HAP-1 (cell line): ENCODE measurements around the gene MARCHF2.
"Not testable (repeated sequence)": the region's sequence is repeated elsewhere in the genome, so short reads cannot be mapped to it uniquely, and the experiment has no call there.

Source experiments
- DNase-seq, 2 experiments: peaks; one replicate each; pipeline ENCODE4 v3.0.0-alpha.2; 2016 to 2020; ENCODE audit warnings: low spot score in 2 of 2
- H3K27me3 ChIP-seq: fragments of 250-450 bp; sonication (Bioruptor Pico); 2 replicates; pipeline ENCODE4 v1.5.1; 2020; ENCODE audit warnings: low read depth, mild to moderate bottlenecking, moderate library complexity
- H3K36me3 ChIP-seq: fragments of 250-450 bp; sonication (Bioruptor Pico); replicated peaks from 2 replicates; pipeline ENCODE4 v1.5.1; 2020; ENCODE audit warnings: mild to moderate bottlenecking
- H3K4me1 ChIP-seq: fragments of 250-450 bp; sonication (Bioruptor Pico); 2 replicates; pipeline ENCODE4 v1.5.1; 2020; ENCODE audit warnings: mild to moderate bottlenecking
- H3K4me3 ChIP-seq: fragments of 250-450 bp; sonication (Bioruptor Pico); 2 replicates; pipeline ENCODE4 v1.5.1; 2020; ENCODE audit warnings: mild to moderate bottlenecking, moderate library complexity
- H3K9me3 ChIP-seq: fragments of 250-450 bp; sonication (Bioruptor Pico); 2 replicates; pipeline ENCODE4 v1.5.1; 2020; ENCODE audit warnings: mild to moderate bottlenecking, moderate library complexity
- in situ Hi-C: fragments of 300-500 bp; cut with MboI; formaldehyde crosslinking; loops from 3 replicates; pipeline ENCODE4 v1.14.3; 2020; ENCODE audit warnings: low sequenced_read_pairs, inconsistent platforms, mixed read lengths

MARCHF2 gene

GRCh38 chr19:8379156-8379891, 33.8 kb upstream of the MARCHF2 start:
- H3K27me3 ChIP-seq, H3K36me3 ChIP-seq, in situ Hi-C loops, H3K9me3 ChIP-seq, H3K4me3 ChIP-seq, DNase-seq, H3K4me1 ChIP-seq: not testable (repeated sequence)

GRCh38 chr19:8384569-8384968, 28.5 kb upstream of the MARCHF2 start:
- in situ Hi-C loops, H3K27me3 ChIP-seq, H3K36me3 ChIP-seq, H3K9me3 ChIP-seq, H3K4me1 ChIP-seq, H3K4me3 ChIP-seq, DNase-seq: not testable (repeated sequence)

GRCh38 chr19:8385103-8385502, 28.0 kb upstream of the MARCHF2 start:
- H3K36me3 ChIP-seq, in situ Hi-C loops, H3K9me3 ChIP-seq, H3K4me3 ChIP-seq, DNase-seq, H3K27me3 ChIP-seq, H3K4me1 ChIP-seq: not testable (repeated sequence)

- H3K27me3 ChIP-seq, H3K9me3 ChIP-seq, H3K36me3 ChIP-seq, H3K4me3 ChIP-seq, in situ Hi-C loops, H3K4me1 ChIP-seq, DNase-seq: not testable (repeated sequence)
These were observed 27.5 kb upstream of the MARCHF2 start for GRCh38 chr19:8385566-8385965.

GRCh38 chr19:8386419-8386818, 26.7 kb upstream of the MARCHF2 start:
- H3K27me3 ChIP-seq, H3K4me3 ChIP-seq, DNase-seq, H3K36me3 ChIP-seq, H3K9me3 ChIP-seq, in situ Hi-C loops: not testable (repeated sequence)
- H3K4me1 ChIP-seq, result peaks cover 11% of the 10 kb centered on the region

GRCh38 chr19:8386990-8387389, 26.1 kb upstream of the MARCHF2 start:
- Histone ChIP-seq H3K36me3 (no peaks in the 10 kb centered on the region), H3K9me3 (no peaks in the 10 kb centered on the region), H3K4me3 (no peak overlapping the region), H3K4me1 (peaks cover 12% of the 10 kb centered on the region), H3K27me3 (no peaks in the 10 kb centered on the region)
- DNase-seq, result no peak
- in situ Hi-C loops, result no loop called here

- in situ Hi-C loops, result no loop called here
- Histone ChIP-seq H3K36me3 (no peaks in the 10 kb centered on the region), H3K4me1 (peaks cover 12% of the 10 kb centered on the region), H3K4me3 (no peak overlapping the region), H3K27me3 (no peaks in the 10 kb centered on the region), H3K9me3 (no peaks in the 10 kb centered on the region)
- no peak for DNase-seq
These were observed 25.2 kb upstream of the MARCHF2 start for GRCh38 chr19:8387688-8388611.

- no peaks in the 10 kb centered on the region for H3K36me3 ChIP-seq
- H3K4me1 ChIP-seq, result peaks cover 12% of the 10 kb centered on the region
- no peaks in the 10 kb centered on the region for H3K27me3 ChIP-seq
- in situ Hi-C loops, result no loop called here
- no peaks in the 10 kb centered on the region for H3K9me3 ChIP-seq
- no peak for DNase-seq
- no peak overlapping the region for H3K4me3 ChIP-seq
These were observed 24.5 kb upstream of the MARCHF2 start for GRCh38 chr19:8388612-8388958.

GRCh38 chr19:8389891-8390616, 23.1 kb upstream of the MARCHF2 start, which contains the start of gene RAB11B:
Gene RAB11B (plus strand): TSS chr19:8390360. CDS start chr19:8390417, 57 bp downstream.
- Histone ChIP-seq H3K36me3 (no peaks in the 10 kb centered on the region), H3K9me3 (no peaks in the 10 kb centered on the region), H3K4me1 (peaks cover 12% of the 10 kb centered on the region), H3K4me3 (peak within 1 kb of the TSS; percentile 51), H3K27me3 (no peaks in the 10 kb centered on the region)
- DNase-seq, result peak; percentile 99
- in situ Hi-C loops, result no loop called here

- no peaks in the 10 kb centered on the region for H3K36me3 ChIP-seq
- H3K9me3 ChIP-seq, result no peaks in the 10 kb centered on the region
- DNase-seq, result peak; percentile 83 to 99
- H3K4me1 ChIP-seq, result peaks cover 12% of the 10 kb centered on the region
- H3K4me3 ChIP-seq, result peak overlapping the region; percentile 51
- H3K27me3 ChIP-seq, result no peaks in the 10 kb centered on the region
- in situ Hi-C loops, result no loop called here
These were observed 22.5 kb upstream of the MARCHF2 start for GRCh38 chr19:8390617-8390981.

- H3K27me3 ChIP-seq, result no peaks in the 10 kb centered on the region
These were observed 21.7 kb upstream of the MARCHF2 start for GRCh38 chr19:8391198-8392016.

GRCh38 chr19:8392017-8392591, 21.0 kb upstream of the MARCHF2 start:
- Histone ChIP-seq H3K4me3 (no peak overlapping the region), H3K4me1 (peaks cover 12% of the 10 kb centered on the region), H3K36me3 (no peaks in the 10 kb centered on the region), H3K27me3 (no peaks in the 10 kb centered on the region), H3K9me3 (no peaks in the 10 kb centered on the region)
- no peak for DNase-seq
- in situ Hi-C loops, result no loop called here

More at GRCh38 chr19:8391198-8392016, 21.7 kb upstream of the MARCHF2 start:
- H3K9me3 ChIP-seq, result no peaks in the 10 kb centered on the region
- in situ Hi-C loops, result no loop called here
- H3K36me3 ChIP-seq, result no peaks in the 10 kb centered on the region
- H3K4me1 ChIP-seq, result peaks cover 12% of the 10 kb centered on the region
- H3K4me3 ChIP-seq, result peak overlapping the region; percentile 51
- no peak for DNase-seq
